GM21576 (cell line): Measurements from ENCODE around the gene CORO2A.
"Not testable (repeated sequence)": the region's sequence is repeated elsewhere in the genome, so short reads cannot be mapped to it uniquely, and the experiment has no call there.

Source experiments
- ATAC-seq: cut with Tn5 transposase; IDR thresholded peaks from one replicate; pipeline ENCODE4 v1.9.1; 2021; ENCODE audit warnings: mild to moderate bottlenecking, moderate library complexity; ENCODE audit not compliant: unreplicated experiment

Gene CORO2A

GRCh38 chr9:98174502-98174918 lies 17.9 kb downstream of the CORO2A start:
- not testable (repeated sequence) for ATAC-seq

- no peak for ATAC-seq
Observed at GRCh38 chr9:98173181-98173580, 19.3 kb downstream of the CORO2A start.

GRCh38 chr9:98172604-98173003 lies 19.8 kb downstream of the CORO2A start:
- no peak for ATAC-seq

- ATAC-seq = no peak
Observed at GRCh38 chr9:98171176-98171925, 21.1 kb downstream of the CORO2A start.

- ATAC-seq = peak; percentile 99
Observed at GRCh38 chr9:98168941-98169488, 23.4 kb downstream of the CORO2A start.

GRCh38 chr9:98168153-98168780 lies 24.2 kb downstream of the CORO2A start:
- ATAC-seq = no peak

- no peak for ATAC-seq
Observed at GRCh38 chr9:98164912-98165311, 27.5 kb downstream of the CORO2A start.

- ATAC-seq = no peak
Observed at GRCh38 chr9:98162613-98163012, 29.8 kb downstream of the CORO2A start.

GRCh38 chr9:98161851-98162250 lies 30.6 kb downstream of the CORO2A start:
- ATAC-seq = no peak

- ATAC-seq = no peak
Observed at GRCh38 chr9:98159790-98160189, 32.6 kb downstream of the CORO2A start.

GRCh38 chr9:98159301-98159700 lies 33.1 kb downstream of the CORO2A start:
- ATAC-seq = no peak

GRCh38 chr9:98158071-98158831 lies 34.2 kb downstream of the CORO2A start:
- ATAC-seq = no peak

GRCh38 chr9:98157372-98157771 lies 35.1 kb downstream of the CORO2A start:
- no peak for ATAC-seq

GRCh38 chr9:98154678-98155077 lies 37.8 kb downstream of the CORO2A start:
- ATAC-seq = no peak

- no peak for ATAC-seq
Observed at GRCh38 chr9:98152526-98152925, 39.9 kb downstream of the CORO2A start.

GRCh38 chr9:98150721-98151120 lies 41.7 kb downstream of the CORO2A start:
- ATAC-seq = no peak

- ATAC-seq = no peak
Observed at GRCh38 chr9:98150164-98150563, 42.3 kb downstream of the CORO2A start.

GRCh38 chr9:98149422-98149821 lies 43.0 kb downstream of the CORO2A start:
- ATAC-seq = no peak

GRCh38 chr9:98148486-98148885 lies 44.0 kb downstream of the CORO2A start:
- no peak for ATAC-seq

- no peak for ATAC-seq
Observed at GRCh38 chr9:98147582-98147981, 44.9 kb downstream of the CORO2A start.
